Stimulated activated naive B cell treated with anti-CD40 and anti-IgM and Interleukin-4, amounts not matched to agents 10 μg/mL and 1 μg/mL and 100 μg/mL, for 72 hours (primary cell): Measurements from ENCODE around the gene CNOT11.

Source experiments
- ATAC-seq, 2 donors: fragments of 150-1000 bp; cut with Tn5 transposase; replicated peaks; 2 replicates each; pipeline ENCODE4 v1.10.0; 2021; ENCODE audit warnings: moderate library complexity in 1 of 2
- DNase-seq: peaks from one replicate; pipeline ENCODE4 v3.0.0; 2021
- H3K27ac Mint-ChIP-seq: one replicate; pipeline ENCODE4 v1.8.0; 2022; ENCODE audit warnings: mild to moderate bottlenecking, mixed read lengths
- H3K27me3 Mint-ChIP-seq, 2 donors: one replicate each; pipeline ENCODE4 v1.8.0; 2022; ENCODE audit warnings: mixed read lengths in 2 of 2
- H3K36me3 Mint-ChIP-seq, 2 donors: one replicate each; pipeline ENCODE4 v1.8.0; 2022; ENCODE audit warnings: mixed read lengths in 2 of 2, mild to moderate bottlenecking in 1 of 2
- H3K4me1 Mint-ChIP-seq, 2 donors: one replicate each; pipeline ENCODE4 v1.8.0; 2022; ENCODE audit warnings: mixed read lengths in 2 of 2, mild to moderate bottlenecking in 1 of 2
- H3K4me3 Mint-ChIP-seq, 2 donors: one replicate each; pipeline ENCODE4 v1.8.0; 2022; ENCODE audit warnings: mild to moderate bottlenecking in 2 of 2, mixed read lengths in 2 of 2, moderate library complexity in 1 of 2
- H3K9me3 Mint-ChIP-seq, 2 donors: one replicate each; pipeline ENCODE4 v1.8.0; 2022; ENCODE audit warnings: mixed read lengths in 2 of 2, mild to moderate bottlenecking in 1 of 2

The CNOT11 gene

DNA sequence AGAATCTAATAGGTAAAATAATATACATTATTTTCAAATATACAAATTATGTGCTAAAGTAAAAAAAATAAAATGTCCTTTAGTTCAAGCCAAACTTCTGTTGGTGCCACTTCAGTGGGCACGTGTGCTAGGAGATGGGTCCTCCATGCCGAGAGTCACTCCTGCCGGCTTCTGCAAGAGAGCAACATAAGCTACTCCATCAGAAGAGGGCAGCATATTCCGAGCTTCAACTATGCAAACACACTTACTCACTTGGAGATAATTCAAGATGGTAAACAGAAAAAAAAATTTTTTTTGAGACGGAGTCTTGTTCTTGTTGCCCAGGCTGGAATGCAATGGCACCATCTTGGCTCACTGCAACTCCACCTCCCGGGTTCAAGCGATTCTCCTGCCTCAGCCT lies 24.4 kb downstream of the CNOT11 start:
- ATAC-seq (no peak), DNase-seq (no peak)
- Mint-ChIP-seq H3K36me3 (peaks cover 25 to 39% of the 10 kb centered on the region in 2 donors), H3K4me1 (no peaks in the 10 kb centered on the region), H3K4me3 (no peak overlapping the region), H3K9me3 (no peaks in the 10 kb centered on the region), H3K27me3 (no peaks in the 10 kb centered on the region), H3K27ac (no peak overlapping the region)

DNA sequence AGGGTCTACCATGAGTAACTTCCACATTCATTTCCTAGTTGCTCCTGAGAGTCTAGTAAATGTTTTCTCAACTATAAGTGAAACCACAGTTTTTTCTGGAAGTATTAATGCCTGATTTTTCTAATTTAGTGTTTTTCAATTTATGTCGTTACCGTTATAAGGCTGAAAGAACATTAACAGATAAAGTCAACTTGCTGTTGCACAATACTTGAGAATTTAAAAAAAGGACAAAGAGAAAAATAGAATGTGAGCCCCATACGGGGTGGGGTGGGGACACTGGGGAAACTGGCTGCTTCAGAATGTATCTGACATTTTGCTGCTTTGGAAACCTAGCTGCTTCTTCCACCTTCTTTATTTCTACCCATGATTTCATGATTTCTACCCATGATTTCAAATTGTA lies 26.2 kb downstream of the CNOT11 start:
- Mint-ChIP-seq H3K27ac (no peak overlapping the region), H3K27me3 (no peaks in the 10 kb centered on the region)

DNA sequence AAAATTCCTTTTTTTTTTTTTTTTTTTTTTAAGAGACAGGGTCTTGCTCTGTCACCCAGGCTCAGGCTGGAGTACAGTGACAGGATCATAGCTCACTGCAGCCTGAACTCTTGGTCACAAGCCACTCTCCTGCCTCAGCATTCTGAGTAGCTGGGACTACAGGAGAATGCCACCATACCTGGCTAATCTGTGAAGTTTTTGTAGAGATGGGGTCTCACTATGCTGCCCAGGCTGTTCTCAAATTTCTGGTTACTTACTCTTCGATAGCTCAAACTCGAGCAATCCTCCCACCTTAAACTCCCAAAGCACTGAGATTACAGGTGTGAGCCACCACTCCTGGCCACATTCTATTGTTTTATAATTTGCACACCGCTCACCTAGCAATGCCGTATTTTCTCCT lies 28.8 kb downstream of the CNOT11 start:
- Mint-ChIP-seq H3K27ac (no peak overlapping the region), H3K4me3 (no peak overlapping the region), H3K9me3 (no peaks in the 10 kb centered on the region), H3K27me3 (no peaks in the 10 kb centered on the region), H3K36me3 (peaks cover 28 to 45% of the 10 kb centered on the region in 2 donors), H3K4me1 (no peaks in the 10 kb centered on the region)
- ATAC-seq: no peak
- no peak for DNase-seq

More for the DNA sequence above, 26.2 kb downstream of the CNOT11 start:
- Mint-ChIP-seq H3K4me1 (no peaks in the 10 kb centered on the region), H3K36me3 (peaks cover 31 to 48% of the 10 kb centered on the region in 2 donors), H3K9me3 (no peaks in the 10 kb centered on the region), H3K4me3 (no peak overlapping the region)
- ATAC-seq (no peak), DNase-seq (no peak)

DNA sequence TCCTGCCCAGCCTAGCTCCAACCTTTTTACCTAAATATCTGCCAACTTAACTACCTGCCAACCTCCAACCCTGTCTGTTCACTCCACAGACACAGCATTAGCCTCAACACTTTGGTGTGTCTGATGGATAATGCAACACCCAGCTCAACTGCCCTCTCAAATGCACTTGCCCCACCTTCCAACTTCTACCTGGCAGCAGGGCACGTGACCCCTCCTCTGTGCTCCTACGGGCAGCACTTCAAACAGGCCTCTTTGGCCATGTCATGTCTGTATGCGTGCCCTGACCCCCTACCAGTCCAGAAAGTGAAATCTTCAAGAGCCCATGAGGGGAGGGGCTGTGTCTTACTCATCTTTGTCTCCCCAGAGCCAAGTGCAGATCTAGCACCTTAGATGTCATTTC lies 30.3 kb downstream of the CNOT11 start:
- Mint-ChIP-seq H3K27ac (no peak overlapping the region), H3K9me3 (no peaks in the 10 kb centered on the region), H3K4me3 (no peak overlapping the region), H3K36me3 (peaks cover 27 to 39% of the 10 kb centered on the region in 2 donors), H3K4me1 (no peaks in the 10 kb centered on the region), H3K27me3 (no peaks in the 10 kb centered on the region)
- DNase-seq (no peak), ATAC-seq (no peak)

DNA sequence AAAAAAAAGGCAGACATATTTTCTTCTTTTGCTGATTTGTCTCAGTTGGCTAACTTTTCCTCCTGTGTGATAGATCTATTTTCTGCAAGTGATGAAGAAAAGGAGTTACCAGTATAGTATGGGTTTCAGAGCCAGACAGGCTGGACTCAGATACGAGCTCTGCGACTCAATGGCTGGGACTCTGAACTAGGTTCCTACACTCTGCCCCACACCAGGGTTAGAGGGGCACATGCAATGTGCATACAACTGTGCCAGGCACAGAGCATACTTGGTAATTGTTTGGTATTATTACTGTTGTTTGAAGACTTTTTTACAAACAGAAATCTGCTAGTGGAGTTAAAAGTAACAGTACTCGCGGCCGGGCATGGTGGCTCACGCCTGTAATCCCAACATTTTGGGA lies 34.0 kb downstream of the CNOT11 start:
- no peak for ATAC-seq
- no peaks in the 10 kb centered on the region for H3K9me3 Mint-ChIP-seq
- no peaks in the 10 kb centered on the region for H3K27me3 Mint-ChIP-seq
- peaks cover 15 to 19% of the 10 kb centered on the region in 2 donors for H3K36me3 Mint-ChIP-seq
- H3K4me3 Mint-ChIP-seq: no peak overlapping the region
- H3K27ac Mint-ChIP-seq: no peak overlapping the region
- H3K4me1 Mint-ChIP-seq: no peaks in the 10 kb centered on the region
- no peak for DNase-seq

DNA sequence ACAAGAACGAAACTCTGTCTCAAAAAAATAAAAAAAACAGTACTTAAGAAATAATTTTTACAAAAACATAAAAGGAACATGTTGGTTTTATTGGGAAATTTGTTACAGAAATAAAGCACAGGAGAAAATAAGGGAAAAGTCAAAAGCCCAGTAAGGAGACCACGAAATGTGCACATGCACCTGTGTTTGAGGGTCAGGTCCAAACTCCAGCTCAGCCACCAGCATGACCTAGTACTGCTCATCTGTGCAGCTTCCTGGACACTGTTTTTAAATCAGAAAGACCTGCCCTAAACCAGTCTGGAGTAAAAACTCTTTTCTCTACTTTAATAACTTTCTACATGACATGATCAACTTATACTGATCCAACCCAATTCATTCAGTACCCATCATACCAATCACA lies 34.6 kb downstream of the CNOT11 start:
- H3K9me3 Mint-ChIP-seq: no peaks in the 10 kb centered on the region
- DNase-seq: no peak
- H3K27ac Mint-ChIP-seq: no peak overlapping the region
- no peaks in the 10 kb centered on the region for H3K27me3 Mint-ChIP-seq
- H3K36me3 Mint-ChIP-seq: peaks cover 9 to 13% of the 10 kb centered on the region in 2 donors
- no peak overlapping the region for H3K4me3 Mint-ChIP-seq
- no peak for ATAC-seq
- H3K4me1 Mint-ChIP-seq: no peaks in the 10 kb centered on the region

DNA sequence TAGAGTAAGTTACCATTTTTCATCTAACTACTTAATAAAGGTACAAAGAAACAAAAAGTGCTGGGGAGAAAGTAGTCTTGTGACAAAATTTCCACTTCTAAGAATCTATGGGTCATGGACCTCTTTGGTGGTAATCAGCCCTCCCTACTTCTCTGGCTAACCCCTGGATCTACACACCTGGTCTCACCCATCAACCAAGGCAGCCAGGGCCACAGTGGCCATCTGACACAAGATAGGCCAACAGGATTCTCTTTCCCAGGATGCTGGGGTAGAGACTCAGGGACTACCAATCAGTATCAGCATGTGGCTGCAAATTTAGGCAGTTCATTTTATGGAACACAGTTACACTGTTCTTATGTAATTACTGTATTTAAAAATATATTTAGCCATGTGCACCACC lies 38.0 kb downstream of the CNOT11 start:
- Mint-ChIP-seq H3K27me3 (no peaks in the 10 kb centered on the region), H3K4me1 (no peaks in the 10 kb centered on the region), H3K4me3 (no peak overlapping the region), H3K9me3 (no peaks in the 10 kb centered on the region), H3K27ac (no peak overlapping the region), H3K36me3 (peaks cover 4 to 10% of the 10 kb centered on the region in 2 donors)
- DNase-seq (no peak), ATAC-seq (no peak)

DNA sequence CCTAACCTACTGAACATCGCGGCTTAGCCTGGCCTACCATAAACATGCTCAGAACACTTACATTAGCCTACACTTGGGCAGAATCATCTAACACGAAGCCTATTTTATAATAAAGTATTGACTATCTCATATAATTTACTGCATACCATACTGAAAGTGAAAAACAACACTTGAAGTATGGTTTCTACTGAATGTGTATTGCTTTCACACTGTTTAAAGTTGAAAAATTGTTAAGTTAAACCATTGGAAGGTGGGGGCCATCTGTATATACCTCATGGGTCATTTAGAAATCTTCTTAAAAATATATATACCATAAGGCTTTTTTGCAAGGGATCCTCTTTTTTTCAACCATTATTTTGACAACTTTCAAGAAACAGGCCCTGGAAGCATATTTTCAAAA lies 39.3 kb downstream of the CNOT11 start:
- no peak overlapping the region for H3K4me3 Mint-ChIP-seq
- no peaks in the 10 kb centered on the region for H3K9me3 Mint-ChIP-seq
- DNase-seq (no peak), ATAC-seq (no peak)
- H3K36me3 Mint-ChIP-seq: peaks cover 11% of the 10 kb centered on the region in 2 donors
- H3K27me3 Mint-ChIP-seq: no peaks in the 10 kb centered on the region
- no peak overlapping the region for H3K27ac Mint-ChIP-seq
- H3K4me1 Mint-ChIP-seq: peaks cover 2 to 4% of the 10 kb centered on the region in 2 donors

DNA sequence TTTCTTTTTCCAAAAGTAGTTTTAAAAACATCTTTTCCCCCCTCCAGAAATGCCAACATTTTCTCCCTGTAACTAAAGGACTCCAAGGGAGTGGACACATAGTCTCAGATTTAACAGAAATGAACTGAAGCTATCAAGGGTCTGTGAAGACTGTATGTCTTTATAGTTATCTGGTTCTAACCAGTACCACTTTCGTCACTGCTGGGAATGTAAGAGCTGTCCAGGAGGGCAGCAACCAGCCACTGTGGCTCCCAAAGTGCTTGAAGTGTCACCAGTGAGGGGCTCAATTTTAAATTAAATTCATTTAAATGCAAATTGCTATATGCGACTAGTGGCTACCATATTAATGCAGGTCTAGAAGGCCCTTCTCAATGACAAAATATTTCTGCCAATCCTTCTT lies 40.9 kb downstream of the CNOT11 start:
- Mint-ChIP-seq H3K36me3 (peaks cover 11 to 16% of the 10 kb centered on the region in 2 donors), H3K9me3 (no peaks in the 10 kb centered on the region), H3K27ac (no peak overlapping the region), H3K27me3 (no peaks in the 10 kb centered on the region), H3K4me1 (peaks cover 2 to 8% of the 10 kb centered on the region in 2 donors), H3K4me3 (no peak overlapping the region)
- ATAC-seq (no peak), DNase-seq (no peak)

DNA sequence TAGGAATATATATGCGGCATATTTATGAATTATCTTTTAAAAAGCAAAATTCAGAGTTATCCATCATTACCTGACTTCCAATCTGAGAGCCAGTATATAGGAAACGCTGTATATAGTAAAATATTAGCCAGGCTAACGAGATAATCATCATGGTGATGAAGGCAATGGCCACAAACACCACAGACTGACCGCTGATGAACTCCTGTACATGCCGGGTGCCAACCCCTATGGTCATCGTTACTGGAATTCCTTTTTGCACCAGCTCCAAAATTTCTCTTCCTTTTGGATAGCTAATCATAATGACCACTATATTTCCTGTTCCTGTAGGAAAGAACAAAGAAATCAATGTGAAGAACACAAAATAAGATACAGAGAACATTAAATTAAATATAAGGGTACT lies 42.2 kb downstream of the CNOT11 start:
- no peak for ATAC-seq
- H3K9me3 Mint-ChIP-seq: no peaks in the 10 kb centered on the region
- H3K27ac Mint-ChIP-seq: no peak overlapping the region
- H3K4me1 Mint-ChIP-seq: peaks cover 8 to 20% of the 10 kb centered on the region in 2 donors
- no peak overlapping the region for H3K4me3 Mint-ChIP-seq
- peaks cover 13 to 16% of the 10 kb centered on the region in 2 donors for H3K36me3 Mint-ChIP-seq
- no peaks in the 10 kb centered on the region for H3K27me3 Mint-ChIP-seq
- DNase-seq: no peak

DNA sequence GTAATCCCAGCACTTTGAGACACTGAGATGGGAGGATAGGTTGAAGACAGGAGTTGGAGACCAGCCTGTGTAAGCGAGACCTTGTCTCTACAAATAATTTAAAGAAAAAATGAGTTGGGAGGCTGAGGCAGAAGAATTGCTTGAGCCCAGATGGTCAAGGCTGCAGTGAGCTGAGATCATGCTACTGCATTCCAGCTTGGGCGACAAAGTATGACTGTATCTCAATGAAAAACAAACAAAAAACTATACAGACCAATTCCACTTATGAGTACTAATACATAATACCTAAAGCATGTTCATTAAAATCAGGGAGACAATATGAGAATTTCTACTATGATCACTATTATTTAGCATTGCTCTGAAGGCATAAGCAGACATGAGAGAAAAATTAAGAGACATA lies 43.2 kb downstream of the CNOT11 start:
- ATAC-seq (no peak), DNase-seq (no peak)
- no peaks in the 10 kb centered on the region for H3K27me3 Mint-ChIP-seq
- no peak overlapping the region for H3K4me3 Mint-ChIP-seq
- H3K4me1 Mint-ChIP-seq: peaks cover 11 to 27% of the 10 kb centered on the region in 2 donors
- H3K9me3 Mint-ChIP-seq: no peaks in the 10 kb centered on the region
- no peak overlapping the region for H3K27ac Mint-ChIP-seq
- peaks cover 13 to 16% of the 10 kb centered on the region in 2 donors for H3K36me3 Mint-ChIP-seq

DNA sequence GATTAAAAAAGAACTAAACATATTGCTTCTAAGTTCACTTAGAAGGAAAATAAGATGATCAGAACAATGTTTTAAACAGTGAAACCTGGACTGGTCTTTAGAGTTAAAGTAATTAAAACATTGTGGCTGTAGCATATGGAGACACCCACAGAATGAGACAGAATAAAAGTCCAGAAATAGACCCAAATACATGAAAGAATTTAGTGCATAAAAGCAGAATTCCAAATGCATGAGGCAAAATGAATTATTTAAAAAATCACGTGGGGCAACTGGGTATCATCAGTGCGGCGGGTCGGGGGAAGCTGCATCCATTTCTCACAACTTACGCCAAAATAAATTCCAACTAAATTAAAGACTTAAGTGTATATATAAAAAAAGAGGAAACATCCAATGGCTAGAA lies 43.7 kb downstream of the CNOT11 start:
- DNase-seq: no peak
- Mint-ChIP-seq H3K27me3 (no peaks in the 10 kb centered on the region), H3K4me1 (peaks cover 11 to 30% of the 10 kb centered on the region in 2 donors), H3K9me3 (no peaks in the 10 kb centered on the region), H3K4me3 (no peak overlapping the region), H3K36me3 (peaks cover 13 to 16% of the 10 kb centered on the region in 2 donors), H3K27ac (no peak overlapping the region)
- ATAC-seq: no peak

DNA sequence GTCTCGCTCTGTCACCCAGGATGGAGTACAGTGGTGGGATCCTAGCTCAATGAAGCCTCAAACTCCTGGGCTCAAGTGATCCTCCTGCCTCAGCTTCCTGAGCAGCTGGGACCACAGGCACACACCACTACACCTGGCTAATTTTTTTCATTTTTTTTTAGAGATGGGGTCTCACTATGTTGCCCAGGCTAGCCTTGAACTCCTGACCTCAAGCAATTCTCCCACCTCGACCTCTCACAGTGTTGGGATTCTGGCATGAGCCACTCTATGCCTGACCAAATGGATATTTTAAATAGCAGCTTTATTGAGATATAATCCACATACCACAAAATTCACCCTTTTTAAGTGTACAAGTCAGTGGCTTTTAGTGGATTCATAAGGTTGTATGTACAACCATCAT lies 44.7 kb downstream of the CNOT11 start:
- no peak overlapping the region for H3K27ac Mint-ChIP-seq
- no peak overlapping the region for H3K4me3 Mint-ChIP-seq
- no peaks in the 10 kb centered on the region for H3K9me3 Mint-ChIP-seq
- no peak for DNase-seq
- no peaks in the 10 kb centered on the region for H3K27me3 Mint-ChIP-seq
- ATAC-seq: no peak
- peaks cover 14 to 31% of the 10 kb centered on the region in 2 donors for H3K4me1 Mint-ChIP-seq
- peaks cover 13 to 20% of the 10 kb centered on the region in 2 donors for H3K36me3 Mint-ChIP-seq

DNA sequence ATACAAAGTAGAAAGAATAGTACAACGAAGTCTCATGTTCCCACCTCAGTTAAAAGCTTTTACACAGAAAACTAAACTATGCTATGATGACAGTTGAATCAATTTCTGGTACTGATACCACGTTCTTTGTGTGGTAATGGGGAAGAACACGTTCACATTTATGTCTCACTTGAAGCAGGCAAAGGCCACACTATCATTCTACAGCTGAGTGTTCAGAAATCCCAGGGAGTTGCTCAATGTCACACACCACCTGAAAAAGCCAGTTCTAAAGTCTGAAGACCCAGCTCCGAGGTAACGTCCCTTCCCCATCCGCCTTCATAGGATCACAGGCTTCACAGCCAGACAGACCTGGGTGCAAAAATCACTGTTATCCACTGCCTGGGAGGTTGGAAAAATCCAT lies 46.9 kb downstream of the CNOT11 start:
- H3K4me3 Mint-ChIP-seq: no peak overlapping the region
- no peaks in the 10 kb centered on the region for H3K27me3 Mint-ChIP-seq
- H3K4me1 Mint-ChIP-seq: peaks cover 16 to 41% of the 10 kb centered on the region in 2 donors
- peak overlapping the region; percentile 1 for H3K27ac Mint-ChIP-seq
- DNase-seq: no peak
- ATAC-seq: no peak
- no peaks in the 10 kb centered on the region for H3K9me3 Mint-ChIP-seq
- peaks cover 10 to 20% of the 10 kb centered on the region in 2 donors for H3K36me3 Mint-ChIP-seq

DNA sequence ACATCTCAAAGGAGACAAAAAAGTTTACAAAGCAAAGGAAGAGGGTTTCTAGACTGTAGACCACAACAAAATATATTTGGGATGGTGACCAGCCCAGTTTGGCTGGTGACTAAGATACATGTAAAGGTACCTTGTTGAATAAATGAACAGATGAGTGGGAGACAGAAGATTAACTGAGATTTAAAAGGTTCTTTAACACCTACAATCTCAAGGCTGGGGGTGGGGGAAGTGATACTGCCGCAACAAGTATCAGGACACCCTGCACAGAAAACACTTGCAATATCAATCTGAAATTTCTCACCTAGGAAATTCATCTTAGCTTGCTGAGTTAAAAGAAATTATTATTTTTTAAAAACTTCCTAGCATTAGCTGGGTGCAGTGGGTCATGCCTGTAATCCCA lies 47.5 kb downstream of the CNOT11 start:
- H3K4me1 Mint-ChIP-seq: peaks cover 16 to 42% of the 10 kb centered on the region in 2 donors

DNA sequence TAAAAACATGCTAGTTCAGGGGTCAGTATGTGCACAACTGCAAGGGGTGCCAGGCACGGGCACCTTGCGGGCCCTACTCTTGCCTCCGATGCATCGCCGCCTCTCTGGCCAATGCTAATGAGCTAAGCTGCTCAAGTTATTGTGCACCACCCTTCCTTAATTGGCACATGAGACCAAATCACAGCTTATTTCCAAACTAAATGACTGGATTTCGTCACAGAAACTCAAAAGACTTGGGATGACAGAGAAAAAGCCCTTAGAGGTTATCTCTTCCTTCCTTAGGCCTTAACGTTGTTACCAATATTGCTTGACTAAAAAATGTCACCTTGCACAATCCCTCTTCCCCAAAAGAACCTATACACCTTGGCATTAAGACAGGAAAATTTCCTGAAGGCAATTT lies 48.1 kb downstream of the CNOT11 start:
- H3K9me3 Mint-ChIP-seq: no peaks in the 10 kb centered on the region
- H3K36me3 Mint-ChIP-seq: peaks cover 13 to 19% of the 10 kb centered on the region in 2 donors
- ATAC-seq: no peak
- H3K27me3 Mint-ChIP-seq: no peaks in the 10 kb centered on the region
- no peak overlapping the region for H3K27ac Mint-ChIP-seq
- H3K4me1 Mint-ChIP-seq: peaks cover 23 to 48% of the 10 kb centered on the region in 2 donors
- DNase-seq: no peak
- H3K4me3 Mint-ChIP-seq: no peak overlapping the region

More for the DNA sequence above, 47.5 kb downstream of the CNOT11 start:
- no peak overlapping the region for H3K27ac Mint-ChIP-seq
- H3K36me3 Mint-ChIP-seq: peaks cover 10 to 19% of the 10 kb centered on the region in 2 donors
- H3K9me3 Mint-ChIP-seq: no peaks in the 10 kb centered on the region
- ATAC-seq (peak in 1 of 2 donors; percentile 46), DNase-seq (no peak)
- H3K27me3 Mint-ChIP-seq: no peaks in the 10 kb centered on the region
- no peak overlapping the region for H3K4me3 Mint-ChIP-seq
